GM18511 (cell line): ENCODE results near the gene ACOX1.

Experiments
- ATAC-seq: cut with Tn5 transposase; IDR thresholded peaks from one replicate; pipeline ENCODE4 v1.9.1; 2021; ENCODE audit warnings: mild to moderate bottlenecking, moderate library complexity; ENCODE audit not compliant: unreplicated experiment

ACOX1 gene

GRCh38 chr17:76008630-76009425 lies 29.9 kb upstream of the ACOX1 start:
- ATAC-seq, result no peak

- ATAC-seq, result no peak
Observed at GRCh38 chr17:76008208-76008607, 29.2 kb upstream of the ACOX1 start.

GRCh38 chr17:76007850-76008165 lies 28.8 kb upstream of the ACOX1 start:
- no peak for ATAC-seq

- no peak for ATAC-seq
Observed at GRCh38 chr17:76007131-76007849, 28.3 kb upstream of the ACOX1 start.

GRCh38 chr17:76005263-76006149 lies 26.5 kb upstream of the ACOX1 start:
- no peak for ATAC-seq

GRCh38 chr17:76004750-76005262 lies 25.8 kb upstream of the ACOX1 start:
- ATAC-seq, result no peak

- ATAC-seq, result no peak
Observed at GRCh38 chr17:76003915-76004314, 24.9 kb upstream of the ACOX1 start.

GRCh38 chr17:76002100-76002499 lies 23.1 kb upstream of the ACOX1 start:
- no peak for ATAC-seq

GRCh38 chr17:76000755-76001521 lies 22.0 kb upstream of the ACOX1 start, which contains the start of gene CDK3:
CDK3 (plus strand) TSS chr17:76000855; CDS start chr17:76001426, 571 bp downstream.
- ATAC-seq, result no peak

- no peak for ATAC-seq
Observed at GRCh38 chr17:76000016-76000754, 21.2 kb upstream of the ACOX1 start.

- ATAC-seq, result no peak
Observed at GRCh38 chr17:75998327-75998795, 19.4 kb upstream of the ACOX1 start.

GRCh38 chr17:75996665-75997590 lies 18.0 kb upstream of the ACOX1 start:
- no peak for ATAC-seq

GRCh38 chr17:75995385-75995925 lies 16.5 kb upstream of the ACOX1 start:
- ATAC-seq, result no peak

- ATAC-seq, result no peak
Observed at GRCh38 chr17:75994802-75995370, 15.9 kb upstream of the ACOX1 start.

- no peak for ATAC-seq
Observed at GRCh38 chr17:75991396-75991795, 12.4 kb upstream of the ACOX1 start.

GRCh38 chr17:75987041-75987440 lies 8.1 kb upstream of the ACOX1 start:
- ATAC-seq, result no peak

GRCh38 chr17:75985986-75986385 lies 7.0 kb upstream of the ACOX1 start:
- ATAC-seq, result no peak
